PC-3 (cell line): ENCODE measurements around the gene PTRH1. TPM values are rescaled to one million over a fixed set of nuclear protein-coding genes. Genes with fewer than 3 reads are reported as not detected.

Experiments used
- ATAC-seq: fragments of 200-7000 bp; cut with Tn5 transposase; 2 replicates; pipeline ENCODE4 v1.9.1; 2020; ENCODE audit warnings: mild to moderate bottlenecking, moderate library complexity
- BruUV-seq: library from RNA; stranded (reverse); fragments of 400-500 nt; replicated peaks from 2 replicates; lab custom pipeline; 2021; lab: Mats Ljungman, UMichigan
- CTCF ChIA-PET: fragments of 300-600 bp; sonication (Branson Sonifier 250); formaldehyde crosslinking; loops from one replicate; lab custom pipeline; 2022; ENCODE audit warnings: antibody characterized with exemption; lab: Charles Lee
- POLR2A ChIA-PET: fragments of 300-600 bp; sonication (Branson Sonifier 250); formaldehyde crosslinking; loops from one replicate; lab custom pipeline; 2022; ENCODE audit warnings: antibody characterized with exemption; ENCODE audit not compliant: unreplicated experiment; lab: Charles Lee
- DNase-seq: peaks from one replicate; pipeline ENCODE4 v3.0.0-alpha.2; 2015
- H2AFZ ChIP-seq: fragments of 300-600 bp; sonication (generic); 2 replicates; pipeline ENCODE4 v1.6.0; 2016; ENCODE audit warnings: antibody characterized with exemption, low read length
- H3F3A ChIP-seq: fragments of 300-600 bp; sonication (generic); one replicate; pipeline ENCODE4 v1.6.0; 2017; ENCODE audit warnings: antibody characterized with exemption, low read length, control low read depth, mild to moderate bottlenecking; ENCODE audit not compliant: unreplicated experiment
- H3K27ac ChIP-seq: fragments of 300-600 bp; sonication (generic); 2 replicates; pipeline ENCODE4 v1.5.1; 2016; ENCODE audit warnings: mild to moderate bottlenecking, low read length
- H3K27me3 ChIP-seq: fragments of 300-600 bp; sonication (generic); 2 replicates; pipeline ENCODE4 v1.6.1; 2016; ENCODE audit warnings: low read length, mixed read lengths
- H3K36me3 ChIP-seq: fragments of 300-600 bp; sonication (generic); 2 replicates; pipeline ENCODE4 v1.6.1; 2016; ENCODE audit warnings: low read depth, mixed run types, low read length, mixed read lengths
- H3K4me1 ChIP-seq: fragments of 300-600 bp; sonication (generic); 2 replicates; pipeline ENCODE4 v1.5.1; 2016; ENCODE audit warnings: low read length; ENCODE audit not compliant: insufficient read depth
- H3K4me2 ChIP-seq: fragments of 300-600 bp; sonication (generic); 2 replicates; pipeline ENCODE4 v1.6.0; 2016; ENCODE audit warnings: low read length
- H3K4me3 ChIP-seq: fragments of 300-600 bp; sonication (generic); 2 replicates; pipeline ENCODE4 v1.5.1; 2016; ENCODE audit warnings: mild to moderate bottlenecking, low read length, mixed read lengths
- H3K79me2 ChIP-seq: fragments of 300-600 bp; sonication (generic); 2 replicates; pipeline ENCODE4 v1.6.1; 2017; ENCODE audit warnings: low read length, mixed read lengths
- H3K9ac ChIP-seq: fragments of 300-600 bp; sonication (generic); 2 replicates; pipeline ENCODE4 v1.6.0; 2016; ENCODE audit warnings: mild to moderate bottlenecking, low read length
- H3K9me2 ChIP-seq: fragments of 300-600 bp; sonication (generic); replicated peaks from 2 replicates; pipeline ENCODE4 v1.6.1; 2016; ENCODE audit warnings: mixed run types, low read length, mixed read lengths
- H3K9me3 ChIP-seq: fragments of 300-600 bp; sonication (generic); 2 replicates; pipeline ENCODE4 v1.6.1; 2016; ENCODE audit warnings: low read length, mixed read lengths
- H4K20me1 ChIP-seq: fragments of 300-600 bp; sonication (generic); 2 replicates; pipeline ENCODE4 v1.6.1; 2016; ENCODE audit warnings: low read length, mixed read lengths
- EZH2 ChIP-seq: fragments of 300-600 bp; sonication (generic); IDR thresholded peaks from one replicate; pipeline ENCODE4 v1.6.1; 2017; ENCODE audit warnings: antibody characterized with exemption, mild to moderate bottlenecking, low read length; ENCODE audit not compliant: unreplicated experiment
- EZH2phosphoT487 ChIP-seq: fragments of 300-600 bp; sonication (generic); IDR thresholded peaks from 2 replicates; pipeline ENCODE4 v1.6.1; 2018; ENCODE audit warnings: mild to moderate bottlenecking, antibody characterized with exemption, low read length, borderline replicate concordance
- intact Hi-C: fragments of 100-400 bp; cut with micrococcal nuclease; formaldehyde crosslinking; loops from 2 replicates; pipeline ENCODE4 v1.9.0; 2023
- total RNA-seq: library from RNA; depleted of rRNA; stranded (reverse); fragments of >200 nt; gene quantifications from 2 replicates; pipeline ENCODE4 v1.2.3, GENCODE V29; 2014
- TF ChIP-seq, protein P1 (sequence below): fragments of 300-600 bp; sonication (generic); conservative IDR thresholded peaks from 2 replicates; pipeline ENCODE4 v1.5.1; 2017; ENCODE audit warnings: antibody characterized with exemption, low read depth, mild to moderate bottlenecking, low read length

The PTRH1 gene
- total RNA-seq, 1 experiment from 2014 or later = 45.3 TPM

DNA sequence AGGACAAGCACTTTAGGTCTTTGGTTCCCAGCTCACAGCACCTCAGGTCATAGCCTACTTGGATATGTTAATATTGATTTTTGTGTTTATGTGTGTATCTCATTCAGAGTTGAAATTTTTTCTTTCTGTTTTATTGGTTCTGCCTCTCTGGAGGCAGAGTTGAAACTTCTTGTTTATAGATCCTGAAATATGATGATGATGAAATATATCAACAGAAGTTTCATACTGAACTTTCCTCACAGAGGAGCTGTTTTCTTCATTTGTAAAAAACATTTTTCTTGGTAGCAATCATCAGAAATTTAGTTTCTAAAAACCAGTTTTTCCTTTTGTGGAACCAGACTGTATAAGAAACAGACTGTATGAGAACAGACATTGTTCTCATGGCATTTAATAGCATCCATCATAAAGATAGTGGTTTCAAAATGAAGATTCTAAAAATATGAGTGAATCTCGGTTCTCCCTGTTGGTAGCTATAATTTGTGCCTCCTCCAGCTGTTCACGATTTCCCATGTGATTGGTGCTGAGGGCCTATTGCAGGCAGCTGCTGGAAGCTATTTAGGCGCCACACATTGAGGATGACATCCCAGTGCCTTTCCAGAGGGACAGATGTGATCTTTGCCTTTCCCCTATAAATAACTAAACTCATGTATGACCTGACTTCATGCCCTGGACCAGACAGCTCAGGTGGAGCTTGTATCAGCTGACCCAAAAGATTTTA, 48.2 kb downstream of the PTRH1 start:
- BruUV-seq = no TSS peak
- ChIA-PET POLR2A (interaction anchor here (0.6 kb wide), 1 partner anchor 18 kb away, joined by 3 read pairs; no protein-coding TSS in a partner anchor), CTCF (no interaction called here)
- DNase-seq (no peak), ATAC-seq (no peak)
- Histone ChIP-seq H3K4me3 (no peak overlapping the region), H3K9me2 (no peaks in the 10 kb centered on the region), H3K79me2 (no peaks in the 10 kb centered on the region), H3K27me3 (no peaks in the 10 kb centered on the region), H3K4me2 (no peak overlapping the region), H3K4me1 (no peaks in the 10 kb centered on the region), H3F3A (no peaks in the 10 kb centered on the region), H3K9me3 (no peaks in the 10 kb centered on the region), H2AFZ (no peak overlapping the region), H4K20me1 (no peaks in the 10 kb centered on the region), H3K9ac (no peak overlapping the region), H3K27ac (no peak overlapping the region), H3K36me3 (no peaks in the 10 kb centered on the region)
- intact Hi-C loops = no loop called here
- TF ChIP-seq, protein P1, sequence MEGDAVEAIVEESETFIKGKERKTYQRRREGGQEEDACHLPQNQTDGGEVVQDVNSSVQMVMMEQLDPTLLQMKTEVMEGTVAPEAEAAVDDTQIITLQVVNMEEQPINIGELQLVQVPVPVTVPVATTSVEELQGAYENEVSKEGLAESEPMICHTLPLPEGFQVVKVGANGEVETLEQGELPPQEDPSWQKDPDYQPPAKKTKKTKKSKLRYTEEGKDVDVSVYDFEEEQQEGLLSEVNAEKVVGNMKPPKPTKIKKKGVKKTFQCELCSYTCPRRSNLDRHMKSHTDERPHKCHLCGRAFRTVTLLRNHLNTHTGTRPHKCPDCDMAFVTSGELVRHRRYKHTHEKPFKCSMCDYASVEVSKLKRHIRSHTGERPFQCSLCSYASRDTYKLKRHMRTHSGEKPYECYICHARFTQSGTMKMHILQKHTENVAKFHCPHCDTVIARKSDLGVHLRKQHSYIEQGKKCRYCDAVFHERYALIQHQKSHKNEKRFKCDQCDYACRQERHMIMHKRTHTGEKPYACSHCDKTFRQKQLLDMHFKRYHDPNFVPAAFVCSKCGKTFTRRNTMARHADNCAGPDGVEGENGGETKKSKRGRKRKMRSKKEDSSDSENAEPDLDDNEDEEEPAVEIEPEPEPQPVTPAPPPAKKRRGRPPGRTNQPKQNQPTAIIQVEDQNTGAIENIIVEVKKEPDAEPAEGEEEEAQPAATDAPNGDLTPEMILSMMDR = no peak
- no peak for TF ChIP-seq EZH2phosphoT487
- TF ChIP-seq EZH2 = no peak

DNA sequence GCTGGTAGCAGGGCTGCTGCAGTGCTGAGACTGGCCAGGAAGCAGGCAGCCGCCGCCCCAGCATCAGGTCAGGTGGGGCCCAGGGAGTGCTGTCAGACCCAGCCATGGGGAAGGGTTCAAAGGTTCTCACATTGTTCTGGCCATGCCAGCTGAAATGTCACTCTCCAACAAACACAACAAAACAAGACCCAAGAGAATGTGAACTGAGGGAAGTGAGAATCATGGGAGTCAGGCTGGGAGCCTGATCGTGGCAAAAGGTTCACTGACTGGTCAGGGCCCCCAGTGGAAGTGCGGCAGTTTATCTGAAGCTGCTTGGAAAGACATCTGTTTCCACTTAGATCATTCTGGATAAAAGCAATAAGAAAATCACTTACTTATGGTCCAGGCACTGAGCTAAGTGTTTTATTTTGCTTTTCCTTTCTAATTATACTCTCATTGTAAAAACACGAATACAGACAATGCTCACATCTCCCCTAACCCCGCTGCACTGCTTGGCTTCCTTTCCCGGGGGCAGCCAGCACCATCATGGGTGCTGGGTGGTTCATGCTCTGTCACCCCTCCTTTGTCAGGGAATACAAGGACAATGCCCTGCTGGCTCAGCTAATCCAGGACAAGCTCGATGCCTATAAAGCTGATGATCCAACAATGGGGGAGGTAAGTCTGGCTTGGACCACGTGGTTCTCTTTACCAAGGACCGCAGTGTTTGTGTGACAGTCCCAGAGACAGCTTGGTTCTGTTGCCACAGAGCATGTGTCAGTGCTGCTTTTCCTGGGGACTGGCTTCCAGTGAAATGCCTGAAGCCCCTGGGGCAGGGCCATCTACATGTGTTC, 50.6 kb downstream of the PTRH1 start:
- POLR2A ChIA-PET = no interaction called here
- H3K27ac ChIP-seq = no peak overlapping the region

More for the DNA sequence above, 50.6 kb downstream of the PTRH1 start:
- CTCF ChIA-PET = no interaction called here
- DNase-seq = no peak
- no peak overlapping the region for H2AFZ ChIP-seq
- no peak overlapping the region for H3K4me2 ChIP-seq
- intact Hi-C loops = no loop called here
- TF ChIP-seq EZH2phosphoT487 (no peak), EZH2 (no peak)
- TF ChIP-seq, protein P1 = no peak
- H3K4me3 ChIP-seq = no peak overlapping the region
- no peak overlapping the region for H3K9ac ChIP-seq
- no peak for ATAC-seq
- H3K27me3 ChIP-seq = no peaks in the 10 kb centered on the region
- BruUV-seq = no TSS peak
- H3K9me2 ChIP-seq = no peaks in the 10 kb centered on the region
- H3K4me1 ChIP-seq = no peaks in the 10 kb centered on the region
- H3K9me3 ChIP-seq = no peaks in the 10 kb centered on the region
- no peaks in the 10 kb centered on the region for H3K36me3 ChIP-seq
- no peaks in the 10 kb centered on the region for H3K79me2 ChIP-seq
- H3F3A ChIP-seq = no peaks in the 10 kb centered on the region
- H4K20me1 ChIP-seq = no peaks in the 10 kb centered on the region
